Measurements from ENCODE around the gene STRN. TPM values are rescaled to one million over a fixed set of nuclear protein-coding genes. Genes with fewer than 3 reads are reported as not detected.
A peak's percentile ranks its signal among the peaks of the same experiment; 100 is the strongest.
"Not testable (repeated sequence)": the region's sequence is repeated elsewhere in the genome, so short reads cannot be mapped to it uniquely, and the experiment has no call there.

STRN gene
- total RNA-seq, 2 donors from 2014 or later = 29.2 to 34.5 TPM

DNA sequence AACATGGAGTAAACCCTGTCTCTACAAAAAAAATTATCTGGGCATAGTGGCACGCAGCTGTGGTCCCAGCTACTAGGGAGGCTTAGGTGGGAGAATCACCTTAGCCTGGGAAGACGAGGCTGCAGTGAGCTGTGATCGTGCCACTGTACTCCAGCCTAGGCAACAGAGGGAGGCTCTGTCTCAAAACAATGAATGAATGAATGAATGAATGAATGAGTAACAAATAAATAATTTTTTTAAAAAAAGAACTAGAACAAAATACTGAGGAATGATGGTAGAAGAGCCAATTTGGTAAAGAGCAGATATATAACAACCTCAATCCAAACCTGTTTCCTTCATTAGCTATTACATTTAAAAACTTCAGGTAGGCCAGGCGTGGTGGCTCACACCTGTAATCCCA, 60.1 kb downstream of the STRN start:
- Histone ChIP-seq H3K36me3 (peaks cover 6% of the 10 kb centered on the region), H3K27me3 (no peaks in the 10 kb centered on the region), H3K9me3 (no peaks in the 10 kb centered on the region), H3K27ac (no peak overlapping the region), H3K4me3 (no peak overlapping the region), H3K4me1 (no peaks in the 10 kb centered on the region)
- TF ChIP-seq, protein P1, sequence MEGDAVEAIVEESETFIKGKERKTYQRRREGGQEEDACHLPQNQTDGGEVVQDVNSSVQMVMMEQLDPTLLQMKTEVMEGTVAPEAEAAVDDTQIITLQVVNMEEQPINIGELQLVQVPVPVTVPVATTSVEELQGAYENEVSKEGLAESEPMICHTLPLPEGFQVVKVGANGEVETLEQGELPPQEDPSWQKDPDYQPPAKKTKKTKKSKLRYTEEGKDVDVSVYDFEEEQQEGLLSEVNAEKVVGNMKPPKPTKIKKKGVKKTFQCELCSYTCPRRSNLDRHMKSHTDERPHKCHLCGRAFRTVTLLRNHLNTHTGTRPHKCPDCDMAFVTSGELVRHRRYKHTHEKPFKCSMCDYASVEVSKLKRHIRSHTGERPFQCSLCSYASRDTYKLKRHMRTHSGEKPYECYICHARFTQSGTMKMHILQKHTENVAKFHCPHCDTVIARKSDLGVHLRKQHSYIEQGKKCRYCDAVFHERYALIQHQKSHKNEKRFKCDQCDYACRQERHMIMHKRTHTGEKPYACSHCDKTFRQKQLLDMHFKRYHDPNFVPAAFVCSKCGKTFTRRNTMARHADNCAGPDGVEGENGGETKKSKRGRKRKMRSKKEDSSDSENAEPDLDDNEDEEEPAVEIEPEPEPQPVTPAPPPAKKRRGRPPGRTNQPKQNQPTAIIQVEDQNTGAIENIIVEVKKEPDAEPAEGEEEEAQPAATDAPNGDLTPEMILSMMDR (IDR thresholded peaks at IDR 0.05) = no peak
- DNase-seq (ENCODE audit: low spot score) = no peak

DNA sequence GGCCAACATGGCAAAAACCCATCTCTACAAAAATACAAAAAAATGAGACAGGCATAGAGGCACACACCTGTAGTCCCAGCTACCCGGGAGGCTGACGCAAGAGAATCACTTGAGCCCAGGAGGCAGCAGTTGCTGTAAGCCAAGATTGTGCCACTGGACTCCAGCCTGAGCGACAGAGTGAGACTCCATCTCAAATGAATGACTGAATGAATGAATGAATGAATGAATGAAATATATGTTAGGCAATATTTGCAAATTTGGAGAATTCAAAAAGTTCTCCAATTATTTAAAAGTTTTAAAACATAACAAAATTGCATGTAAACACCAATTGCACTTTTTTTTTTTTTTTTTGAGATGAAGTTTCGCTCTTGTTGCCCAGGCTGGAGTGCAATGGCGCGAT, 61.7 kb downstream of the STRN start:
- no peak overlapping the region for H3K4me3 ChIP-seq
- no peak for DNase-seq (ENCODE audit: low spot score)
- TF ChIP-seq, protein P1 (IDR thresholded peaks at IDR 0.05) = no peak
- peaks cover 6% of the 10 kb centered on the region for H3K36me3 ChIP-seq
- H3K9me3 ChIP-seq = no peaks in the 10 kb centered on the region
- H3K4me1 ChIP-seq = no peaks in the 10 kb centered on the region
- no peaks in the 10 kb centered on the region for H3K27me3 ChIP-seq
- H3K27ac ChIP-seq = no peak overlapping the region

DNA sequence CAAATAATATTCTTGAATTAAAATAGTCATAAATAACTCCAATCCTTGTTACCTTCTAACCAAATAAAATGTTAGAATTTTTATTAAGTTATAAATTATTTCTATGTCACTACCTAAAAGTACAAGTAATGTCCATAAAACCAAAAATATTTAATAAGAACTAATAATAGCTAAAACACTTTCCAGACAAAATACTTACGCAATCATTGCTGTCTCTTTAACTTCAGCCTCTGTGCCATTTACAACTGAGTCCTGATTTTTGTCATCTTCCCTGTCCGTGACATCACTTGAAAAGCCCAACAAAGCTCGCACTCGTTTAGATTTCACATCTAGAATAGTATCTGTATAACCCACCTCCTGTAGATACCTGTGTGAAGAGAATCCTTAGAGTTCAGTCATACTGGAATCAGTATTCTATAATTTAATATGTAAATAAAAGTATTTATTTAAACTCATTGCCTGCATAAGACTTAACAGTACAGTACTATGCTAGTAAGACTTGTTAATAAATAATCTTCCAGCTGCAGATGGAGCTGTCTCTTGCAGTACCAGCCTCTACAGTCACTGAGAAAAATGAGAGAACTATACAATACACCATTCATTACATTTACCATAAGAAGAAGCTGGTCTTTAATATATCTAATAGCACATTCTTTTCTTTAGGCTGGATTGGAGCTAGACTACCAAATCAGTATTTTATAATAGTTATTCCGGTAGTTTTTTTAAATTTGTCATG, 63.8 kb downstream of the STRN start:
- Histone ChIP-seq H3K36me3 (peaks cover 6% of the 10 kb centered on the region), H3K27me3 (no peaks in the 10 kb centered on the region), H3K4me3 (no peak overlapping the region), H3K27ac (no peak overlapping the region), H3K4me1 (no peaks in the 10 kb centered on the region), H3K9me3 (no peaks in the 10 kb centered on the region)
- TF ChIP-seq, protein P1 (IDR thresholded peaks at IDR 0.05) = peak in 1 of 2 donors; percentile 30
- no peak for DNase-seq (ENCODE audit: low spot score)

DNA sequence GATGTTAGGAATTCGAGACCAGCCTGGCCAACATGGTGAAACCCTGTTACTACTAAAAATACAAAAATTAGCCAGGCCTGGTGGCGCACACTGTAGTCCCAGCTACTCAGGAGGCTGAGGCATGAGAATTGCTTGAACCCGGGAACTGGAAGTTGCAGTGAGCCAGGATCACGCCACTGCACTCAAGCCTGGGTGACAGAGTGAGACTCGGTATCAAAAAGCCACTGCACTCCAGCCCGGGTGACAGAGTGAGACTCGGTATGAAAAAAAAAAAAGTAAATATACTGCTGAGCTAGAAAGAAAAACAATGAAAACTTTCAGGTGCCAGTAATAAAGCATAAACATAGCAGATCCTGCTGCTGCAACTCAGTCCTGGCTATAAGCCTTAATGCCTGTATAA, 73.5 kb downstream of the STRN start:
- Histone ChIP-seq H3K27me3 (no peaks in the 10 kb centered on the region), H3K4me1 (no peaks in the 10 kb centered on the region), H3K36me3 (peaks cover 31% of the 10 kb centered on the region), H3K9me3 (no peaks in the 10 kb centered on the region), H3K4me3 (no peak overlapping the region), H3K27ac (no peak overlapping the region)
- TF ChIP-seq, protein P1 (IDR thresholded peaks at IDR 0.05) = no peak
- DNase-seq (ENCODE audit: low spot score) = no peak

DNA sequence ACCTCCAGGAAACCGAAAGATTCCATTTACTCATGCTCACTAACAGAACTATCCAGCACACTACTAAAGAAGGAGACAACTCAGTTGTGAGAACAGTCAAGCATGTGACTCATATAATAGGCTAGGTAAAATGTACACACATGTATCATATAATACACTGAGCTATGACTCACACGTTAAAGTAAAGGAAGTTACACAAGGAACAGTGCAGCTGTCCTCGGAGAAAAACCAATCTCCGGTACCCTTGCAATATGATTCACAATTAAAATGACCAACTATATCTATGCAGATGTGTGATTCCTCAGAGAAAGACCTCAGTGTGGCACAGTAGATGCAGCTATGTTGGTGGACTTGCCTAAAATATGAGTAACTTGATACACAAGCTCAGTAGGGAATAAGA, 76.5 kb downstream of the STRN start:
- TF ChIP-seq, protein P1 (IDR thresholded peaks at IDR 0.05) = no peak
- DNase-seq (ENCODE audit: low spot score) = no peak
- no peak overlapping the region for H3K4me3 ChIP-seq
- peaks cover 36% of the 10 kb centered on the region for H3K36me3 ChIP-seq
- no peaks in the 10 kb centered on the region for H3K4me1 ChIP-seq
- H3K27me3 ChIP-seq = no peaks in the 10 kb centered on the region
- no peak overlapping the region for H3K27ac ChIP-seq
- no peaks in the 10 kb centered on the region for H3K9me3 ChIP-seq

DNA sequence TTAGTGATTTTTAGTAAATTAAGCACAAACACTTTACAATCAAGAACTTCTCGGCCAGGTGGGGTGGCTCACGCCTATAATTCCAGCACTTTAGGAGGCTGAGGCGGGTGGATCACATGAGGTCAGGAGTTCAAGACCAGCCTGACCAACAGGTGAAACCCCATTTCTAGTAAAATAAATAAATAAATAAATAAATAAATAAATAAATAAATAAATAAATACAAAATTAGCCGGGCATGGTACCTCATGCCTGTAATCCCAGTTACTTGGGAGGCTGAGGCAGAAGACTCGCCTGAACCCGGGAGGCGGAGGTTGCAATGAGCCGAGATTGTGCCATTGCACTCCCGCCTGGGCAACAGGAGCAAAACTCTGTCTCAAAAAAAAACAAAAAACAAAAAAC, 79.2 kb downstream of the STRN start:
- not testable (repeated sequence) for DNase-seq (ENCODE audit: low spot score); H3K27ac ChIP-seq; H3K27me3 ChIP-seq; H3K4me1 ChIP-seq; H3K4me3 ChIP-seq; H3K9me3 ChIP-seq
- peaks cover 32% of the 10 kb centered on the region for H3K36me3 ChIP-seq

Measured in right atrium auricular region (tissue), 2 donors.